ENCODE measurements around the gene TTLL11. TPM values are rescaled to one million over a fixed set of nuclear protein-coding genes. Genes with fewer than 3 reads are reported as not detected.
A peak's percentile ranks its signal among the peaks of the same experiment; 100 is the strongest.

TTLL11 gene
- total and polyA plus RNA-seq, 2 experiments from 2014 or later = 5.1 to 6.3 TPM

GRCh38 chr9:121838746-121839669 lies 254.1 kb downstream of the TTLL11 start:
- H3K4me3 ChIP-seq = no peak overlapping the region
- peaks cover 8% of the 10 kb centered on the region; the same call in 1 of the 2 replicates for H3F3A ChIP-seq (ENCODE audit: insufficient read depth)
- H3K27me3 ChIP-seq (replicated peaks; ENCODE audit: insufficient read depth) = no peaks in the 10 kb centered on the region
- H4K20me1 ChIP-seq (ENCODE audit: insufficient read depth) = no peaks in the 10 kb centered on the region
- no peaks in the 10 kb centered on the region for H3K9me3 ChIP-seq (ENCODE audit: low read depth)
- TF ChIP-seq EZH2 (IDR thresholded peaks at IDR 0.05; ENCODE audit: insufficient read depth, poor library complexity, severe bottlenecking) = no peak
- TF ChIP-seq EZH2phosphoT487 (IDR thresholded peaks at IDR 0.05; ENCODE audit: insufficient read depth, low read depth) = no peak
- peaks cover 10% of the 10 kb centered on the region for H3K4me1 ChIP-seq (ENCODE audit: insufficient read depth)
- DNase-seq = no peak
- H3K4me2 ChIP-seq (ENCODE audit: unreplicated experiment) = no peak overlapping the region
- H3K79me2 ChIP-seq (ENCODE audit: insufficient read depth) = no peaks in the 10 kb centered on the region
- H3K9me2 ChIP-seq (ENCODE audit: insufficient read depth) = no peaks in the 10 kb centered on the region
- 88 to 89% methylated on average over 22 to 23 of the region's 23 CpGs for WGBS, 2 experiments (ENCODE audit: low coverage in 1 of 2, low lambda C conversion rate in 2 of 2, missing lambda C conversion rate in 2 of 2)
- in situ Hi-C loops (cut with MboI) = no loop called here
- H3K9ac ChIP-seq = no peak overlapping the region
- no peak overlapping the region for H3K27ac ChIP-seq
- H3K36me3 ChIP-seq (ENCODE audit: low read depth) = no peaks in the 10 kb centered on the region
- H2AFZ ChIP-seq = no peak overlapping the region

- peaks cover 4% of the 10 kb centered on the region for H3K4me1 ChIP-seq (ENCODE audit: insufficient read depth)
- no peak overlapping the region for H2AFZ ChIP-seq
- H3K9me2 ChIP-seq (ENCODE audit: insufficient read depth) = no peaks in the 10 kb centered on the region
- in situ Hi-C loops (cut with MboI) = no loop called here
- 44 to 56% methylated on average over 7 to 9 of the region's 9 CpGs for WGBS, 2 experiments (ENCODE audit: low coverage in 1 of 2, low lambda C conversion rate in 2 of 2, missing lambda C conversion rate in 2 of 2)
- H3F3A ChIP-seq (ENCODE audit: insufficient read depth) = peaks cover 2% of the 10 kb centered on the region; the same call in 1 of the 2 replicates
- no peaks in the 10 kb centered on the region for H3K36me3 ChIP-seq (ENCODE audit: low read depth)
- TF ChIP-seq EZH2 (IDR thresholded peaks at IDR 0.05; ENCODE audit: insufficient read depth, poor library complexity, severe bottlenecking) (no peak), EZH2phosphoT487 (IDR thresholded peaks at IDR 0.05; ENCODE audit: insufficient read depth, low read depth) (no peak)
- H3K4me3 ChIP-seq = no peak overlapping the region
- no peak overlapping the region for H3K4me2 ChIP-seq (ENCODE audit: unreplicated experiment)
- H3K9me3 ChIP-seq (ENCODE audit: low read depth) = no peaks in the 10 kb centered on the region
- H3K27me3 ChIP-seq (replicated peaks; ENCODE audit: insufficient read depth) = no peaks in the 10 kb centered on the region
- H3K27ac ChIP-seq = no peak overlapping the region
- no peaks in the 10 kb centered on the region for H4K20me1 ChIP-seq (ENCODE audit: insufficient read depth)
- DNase-seq = peak; percentile 20
- H3K9ac ChIP-seq = no peak overlapping the region
- H3K79me2 ChIP-seq (ENCODE audit: insufficient read depth) = no peaks in the 10 kb centered on the region
Measured at GRCh38 chr9:121837113-121837961, 255.8 kb downstream of the TTLL11 start.

- no peak for DNase-seq
- Histone ChIP-seq H3K27me3 (replicated peaks; ENCODE audit: insufficient read depth) (no peaks in the 10 kb centered on the region), H3K4me2 (ENCODE audit: unreplicated experiment) (no peak overlapping the region), H4K20me1 (ENCODE audit: insufficient read depth) (no peaks in the 10 kb centered on the region), H3F3A (ENCODE audit: insufficient read depth) (no peaks in the 10 kb centered on the region), H3K36me3 (ENCODE audit: low read depth) (no peaks in the 10 kb centered on the region), H3K9me2 (ENCODE audit: insufficient read depth) (no peaks in the 10 kb centered on the region), H3K79me2 (ENCODE audit: insufficient read depth) (no peaks in the 10 kb centered on the region), H3K27ac (no peak overlapping the region), H3K9ac (no peak overlapping the region), H3K9me3 (ENCODE audit: low read depth) (no peaks in the 10 kb centered on the region), H3K4me3 (no peak overlapping the region), H3K4me1 (ENCODE audit: insufficient read depth) (no peaks in the 10 kb centered on the region), H2AFZ (no peak overlapping the region)
- WGBS, 2 experiments (ENCODE audit: low coverage in 1 of 2, low lambda C conversion rate in 2 of 2, missing lambda C conversion rate in 2 of 2) = 83 to 84% methylated on average over 3 of the region's 3 CpGs
- TF ChIP-seq EZH2phosphoT487 (IDR thresholded peaks at IDR 0.05; ENCODE audit: insufficient read depth, low read depth) (no peak), EZH2 (IDR thresholded peaks at IDR 0.05; ENCODE audit: insufficient read depth, poor library complexity, severe bottlenecking) (no peak)
- in situ Hi-C loops (cut with MboI) = no loop called here
Measured at GRCh38 chr9:121836366-121836885, 256.7 kb downstream of the TTLL11 start.
